Measurements from ENCODE around the gene ZSCAN18.

Gene ZSCAN18

DNA sequence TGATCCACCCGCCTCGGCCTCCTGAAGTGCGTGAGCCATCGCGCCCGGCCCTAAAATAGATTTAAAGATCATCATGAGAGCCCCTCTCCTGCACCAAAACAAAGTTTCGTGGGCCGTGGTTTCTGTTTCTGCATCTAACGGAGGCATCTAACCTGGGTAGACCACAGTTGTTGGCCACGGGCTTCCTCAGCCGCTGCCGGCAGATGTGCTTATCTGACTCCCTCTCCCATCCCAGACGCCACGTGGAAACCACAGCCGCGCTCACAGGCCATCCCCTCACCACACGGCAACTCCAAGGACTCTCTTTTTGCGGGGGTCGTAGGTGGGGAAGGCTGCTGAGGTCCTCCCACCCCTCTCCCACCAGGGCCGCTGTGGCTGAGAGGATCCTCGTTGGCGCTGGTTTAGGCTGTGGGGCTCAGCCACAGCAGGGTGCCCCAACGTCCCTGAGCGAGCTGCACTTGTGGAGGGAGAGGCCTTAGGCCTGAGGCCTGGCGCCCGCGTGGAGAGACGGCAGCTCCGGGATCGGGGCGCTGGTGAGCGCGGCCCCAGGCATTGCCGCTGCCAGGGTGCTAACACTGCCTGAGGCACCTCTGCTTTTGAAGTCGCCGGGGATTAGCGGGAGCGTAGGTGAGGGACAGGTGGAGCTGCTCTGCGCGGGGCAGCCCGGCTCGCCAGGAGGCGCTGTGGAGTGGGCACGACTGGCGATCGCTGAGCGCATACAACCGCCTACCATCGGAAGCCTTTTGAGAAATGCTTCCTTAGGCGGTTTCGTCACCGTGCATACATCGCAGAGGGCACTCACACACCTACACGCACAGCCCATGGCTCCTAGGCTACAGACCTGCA is 55.3 kb downstream of the ZSCAN18 start:
- no peak for DNase-seq

DNA sequence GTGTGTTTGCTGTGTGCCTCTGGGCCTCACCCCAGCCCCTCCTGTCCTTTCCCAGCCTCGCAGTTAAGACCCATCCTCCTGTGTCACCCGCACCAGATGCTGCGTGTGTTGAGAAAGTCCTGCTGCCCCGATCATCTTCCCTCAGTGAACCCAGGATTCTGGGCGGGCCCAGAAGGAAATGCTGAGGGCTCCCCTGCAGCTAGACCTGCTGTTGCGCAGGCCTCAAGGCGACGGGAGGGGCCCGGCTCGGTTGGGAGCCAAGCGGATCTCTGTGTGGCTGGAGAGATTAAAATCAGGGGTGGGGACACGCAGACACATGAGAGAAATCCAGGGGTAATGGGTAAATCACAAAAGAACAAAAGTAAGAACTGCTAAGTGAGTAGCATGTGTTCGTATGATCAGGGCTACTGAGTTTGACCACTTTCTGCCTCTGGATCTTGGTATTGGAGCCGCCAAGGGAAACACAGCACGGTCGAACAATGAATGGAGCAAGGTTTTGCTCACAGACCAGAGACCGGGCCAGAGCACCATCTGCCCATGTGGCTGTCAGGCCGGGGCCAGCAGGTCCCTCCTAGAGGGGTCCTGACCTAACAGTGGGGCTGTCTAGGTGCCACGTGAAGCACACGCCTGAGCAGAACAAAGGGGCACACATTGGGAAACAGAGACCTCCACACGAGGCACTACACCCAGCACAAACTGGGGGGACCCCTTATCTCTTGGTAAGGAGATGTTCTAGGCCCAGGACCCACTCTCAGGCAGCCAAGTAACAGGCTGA is 57.1 kb downstream of the ZSCAN18 start:
- DNase-seq: no peak

DNA sequence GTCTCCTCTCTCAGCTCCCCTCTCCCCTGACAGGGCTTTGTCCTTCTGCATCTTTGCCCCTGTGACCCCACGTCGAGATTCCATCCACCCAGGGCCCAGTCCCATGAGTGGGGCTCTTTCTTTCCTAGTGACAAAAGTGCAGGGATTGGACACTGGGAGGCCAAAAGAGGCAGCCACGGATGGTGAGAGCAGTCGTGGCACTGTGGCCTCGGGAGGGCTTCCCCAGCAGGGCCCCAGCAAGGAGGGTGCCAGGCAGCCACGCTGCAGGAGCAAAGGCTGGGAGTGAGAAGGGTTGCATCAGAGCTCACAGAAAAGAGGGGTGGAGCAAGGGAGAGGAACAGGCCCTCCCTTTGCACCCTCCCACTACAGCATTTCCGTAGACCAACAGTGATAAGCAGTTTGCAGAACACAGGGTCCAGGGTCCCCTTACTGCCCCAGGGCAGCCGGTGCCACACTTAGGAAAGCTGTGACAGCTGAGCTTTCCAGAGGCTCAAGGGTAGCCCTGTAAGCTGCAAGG is 59.3 kb downstream of the ZSCAN18 start:
- DNase-seq: no peak

DNA sequence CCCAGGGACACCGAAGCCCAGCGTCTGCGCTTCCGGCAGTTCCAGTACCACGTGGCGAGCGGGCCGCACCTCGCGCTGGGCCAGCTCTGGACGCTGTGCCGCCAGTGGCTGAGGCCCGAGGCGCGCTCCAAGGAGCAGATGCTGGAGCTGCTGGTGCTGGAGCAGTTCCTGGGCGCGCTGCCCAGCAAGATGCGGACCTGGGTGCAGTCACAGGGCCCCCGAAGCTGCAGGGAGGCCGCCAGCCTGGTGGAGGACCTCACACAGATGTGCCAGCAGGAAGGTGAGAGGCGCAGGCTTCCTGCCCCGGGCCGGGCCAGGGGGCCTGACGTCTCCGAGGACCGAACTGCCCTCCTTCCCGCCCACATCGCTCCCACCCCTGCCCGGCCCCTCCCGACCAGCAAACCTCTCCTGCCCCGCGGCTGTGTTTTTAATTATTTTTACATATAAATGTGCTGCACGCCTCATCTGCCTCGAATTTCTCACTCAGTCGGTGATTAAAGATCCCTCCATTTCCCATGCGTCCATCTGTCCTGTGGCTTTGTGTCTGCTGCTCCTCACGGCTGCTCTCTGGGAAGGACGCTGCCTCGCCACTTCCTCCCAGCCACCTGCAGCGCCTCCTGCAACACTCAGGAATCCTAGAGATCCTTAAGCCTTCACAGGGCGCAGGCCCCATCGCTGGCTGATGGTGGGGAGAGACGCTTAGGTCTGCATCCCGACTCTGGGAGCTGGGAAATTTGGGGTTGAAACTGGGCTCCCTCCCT is 59.9 kb downstream of the ZSCAN18 start:
- DNase-seq: no peak

DNA sequence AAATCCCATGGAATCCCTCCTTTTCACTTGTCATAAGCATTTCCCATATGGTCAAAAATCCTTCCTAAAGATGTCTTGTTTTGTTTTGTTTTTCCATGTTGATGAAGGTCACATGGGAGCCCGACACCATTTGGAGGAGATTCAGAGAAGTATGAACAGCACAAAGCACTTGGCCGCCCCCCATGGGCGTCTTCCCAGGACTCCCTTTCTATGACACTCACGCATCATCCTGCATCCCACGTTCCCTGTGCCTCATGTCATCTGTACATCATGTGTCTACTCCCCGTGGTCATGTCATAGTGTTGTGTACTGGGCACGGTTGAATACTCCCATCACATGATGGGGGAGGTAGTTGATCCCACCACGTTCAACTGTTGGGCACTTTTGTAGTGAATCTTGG is 62.2 kb downstream of the ZSCAN18 start:
- DNase-seq: no peak

DNA sequence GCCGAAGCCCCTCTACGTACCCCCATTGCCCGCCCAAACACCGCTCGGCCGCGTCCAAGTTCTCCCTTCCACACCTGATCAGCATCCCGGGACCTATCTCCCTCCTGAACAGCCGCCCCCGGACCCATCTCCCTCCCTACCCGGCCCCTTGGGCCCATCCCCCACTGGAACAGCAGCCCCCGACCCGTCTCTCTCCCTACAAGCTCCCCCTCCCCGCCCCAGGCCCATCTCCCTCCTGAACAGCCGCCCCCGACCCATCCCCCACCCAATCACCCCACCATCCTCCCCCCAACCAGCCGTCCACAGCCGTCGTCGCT is 63.6 kb downstream of the ZSCAN18 start:
- DNase-seq: no peak

Data from suppressor macrophage treated with lipopolysaccharide for 4 hours (primary cell).